HEK293 (cell line): ENCODE results near the gene CD99L2.

Experiments
- CTCF ChIA-PET: fragments of 350-600 bp; formaldehyde crosslinking; extraction: SDS; loops from one replicate; lab custom pipeline; 2021; ENCODE audit warnings: antibody characterized with exemption; lab: Yijun Ruan, JAX
- POLR2A ChIA-PET: fragments of 300-600 bp; formaldehyde crosslinking; extraction: SDS; loops from one replicate; lab custom pipeline; 2020; ENCODE audit warnings: antibody characterized with exemption, inconsistent platforms; lab: Yijun Ruan, JAX
- H3K27ac ChIP-seq: fragments of 200-500 bp; sonication (Bioruptor generic); 2 replicates; pipeline ENCODE4 v1.5.1; 2014; ENCODE audit warnings: low read depth, low read length, control low read depth, inconsistent platforms; ENCODE audit errors: extremely low read depth
- H3K36me3 ChIP-seq, 2 experiments: fragments of 200-500 bp in 1 of 2; sonication (Bioruptor generic) in 1 of 2; 1 replicate in 1 of 2; 2 replicates in 1 of 2; pipeline ENCODE4 v1.5.1; 2014 to 2017; ENCODE audit warnings: inconsistent platforms in 2 of 2, low read length in 2 of 2; ENCODE audit not compliant: control insufficient read depth in 2 of 2, insufficient read depth in 1 of 2
- H3K4me1 ChIP-seq: fragments of 200-500 bp; sonication (Bioruptor generic); 2 replicates; pipeline ENCODE4 v1.5.1; 2014; ENCODE audit warnings: mild to moderate bottlenecking, low read length, inconsistent platforms; ENCODE audit not compliant: control insufficient read depth, insufficient read depth
- H3K4me3 ChIP-seq: 2 replicates; pipeline ENCODE4 v1.5.1; 2011; ENCODE audit warnings: low read depth, mild to moderate bottlenecking, control low read depth, low read length, moderate library complexity
- H3K9me3 ChIP-seq: fragments of 200-500 bp; sonication (Bioruptor generic); 2 replicates; pipeline ENCODE4 v1.5.1; 2014; ENCODE audit warnings: low read depth, low read length, inconsistent platforms; ENCODE audit not compliant: control insufficient read depth, insufficient read depth
- SETDB1 ChIP-seq: IDR thresholded peaks from one replicate; pipeline ENCODE4 v1.6.1; 2017; ENCODE audit warnings: mild to moderate bottlenecking, low read length, moderate library complexity, mixed read lengths; ENCODE audit not compliant: insufficient read length
- ZBTB11 ChIP-seq: fragments of 450-650 bp; formaldehyde crosslinking; conservative IDR thresholded peaks from 2 replicates; pipeline ENCODE4 v1.5.1; 2016; ENCODE audit warnings: low read depth, missing biosample characterization, missing genetic modification characterization
- ZFHX2 ChIP-seq: fragments of 450-650 bp; formaldehyde crosslinking; conservative IDR thresholded peaks from 2 replicates; pipeline ENCODE4 v1.5.1; 2016; ENCODE audit warnings: missing biosample characterization, missing genetic modification characterization
- ZFP69B ChIP-seq: fragments of 450-650 bp; formaldehyde crosslinking; IDR thresholded peaks from 2 replicates; pipeline ENCODE4 v1.5.1; 2016; ENCODE audit warnings: missing biosample characterization, missing genetic modification characterization
- ZNF121 ChIP-seq: fragments of 450-650 bp; formaldehyde crosslinking; IDR thresholded peaks from 2 replicates; pipeline ENCODE4 v1.5.1; 2016; ENCODE audit warnings: missing biosample characterization, missing genetic modification characterization
- ZNF146 ChIP-seq: fragments of 450-650 bp; formaldehyde crosslinking; IDR thresholded peaks from 2 replicates; pipeline ENCODE4 v1.5.1; 2016; ENCODE audit warnings: missing biosample characterization, missing genetic modification characterization
- ZNF302 ChIP-seq: fragments of 450-650 bp; formaldehyde crosslinking; IDR thresholded peaks from 2 replicates; pipeline ENCODE4 v1.5.1; 2016; ENCODE audit warnings: missing biosample characterization, missing genetic modification characterization, low read depth
- ZNF350 ChIP-seq: fragments of 450-650 bp; formaldehyde crosslinking; IDR thresholded peaks from 2 replicates; pipeline ENCODE4 v1.5.0; 2017; ENCODE audit warnings: missing biosample characterization, mild to moderate bottlenecking, missing genetic modification characterization
- ZNF580 ChIP-seq: fragments of 450-650 bp; formaldehyde crosslinking; IDR thresholded peaks from 2 replicates; pipeline ENCODE4 v1.5.1; 2016; ENCODE audit warnings: missing biosample characterization, missing genetic modification characterization
- ZNF585B ChIP-seq: fragments of 450-650 bp; formaldehyde crosslinking; IDR thresholded peaks from 2 replicates; pipeline ENCODE4 v1.5.1; 2016; ENCODE audit warnings: missing biosample characterization, missing genetic modification characterization

Gene CD99L2

DNA sequence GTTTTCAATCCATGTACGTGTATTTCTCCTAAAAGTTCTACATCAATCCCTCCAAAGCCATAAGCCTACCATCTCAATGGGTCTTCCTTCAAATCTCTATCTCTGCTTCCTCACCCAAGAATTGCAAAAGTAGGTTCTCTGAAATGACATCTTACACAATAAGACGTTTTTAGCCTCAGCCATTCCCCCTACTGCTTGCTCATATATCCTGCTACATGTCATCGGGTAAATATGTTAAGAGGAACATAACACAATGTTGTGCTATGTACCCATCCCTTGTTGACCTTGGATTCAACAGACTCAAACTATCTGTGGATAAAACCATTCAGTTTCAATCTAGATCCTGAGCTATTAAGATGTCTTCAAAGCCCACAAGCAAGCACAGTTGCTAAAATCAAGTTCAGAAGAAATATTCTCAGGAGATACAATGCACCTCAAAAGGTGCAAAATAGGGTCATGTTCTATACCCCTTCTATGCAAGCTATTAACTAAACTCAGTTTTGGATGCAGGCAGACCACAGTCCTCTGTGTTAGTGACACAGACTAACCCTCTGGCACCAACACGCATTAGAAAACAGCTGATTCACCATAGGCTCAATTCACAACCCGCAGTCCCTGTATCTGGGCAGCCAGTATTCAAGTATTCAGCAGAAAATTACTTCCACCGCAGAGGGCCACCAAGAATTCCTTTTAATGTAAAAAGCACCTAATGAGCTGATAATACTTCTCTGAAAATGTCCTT lies 56.8 kb downstream of the CD99L2 start:
- ChIA-PET CTCF (interaction anchor here (0.8 to 1.1 kb wide), 2 partner anchors 69 to 91 kb away, joined by 3 to 4 read pairs; no protein-coding TSS in a partner anchor), POLR2A (no interaction called here)
- H3K4me1 ChIP-seq = no peaks in the 10 kb centered on the region
- no peak overlapping the region for H3K4me3 ChIP-seq
- H3K9me3 ChIP-seq = no peaks in the 10 kb centered on the region
- no peak for TF ChIP-seq ZFP69B (tag by site-specific recombination)
- H3K36me3 ChIP-seq = no peaks in the 10 kb centered on the region
- no peak overlapping the region for H3K27ac ChIP-seq

- Histone ChIP-seq H3K4me1 (no peaks in the 10 kb centered on the region), H3K4me3 (no peak overlapping the region), H3K9me3 (no peaks in the 10 kb centered on the region), H3K27ac (no peak overlapping the region), H3K36me3 (no peaks in the 10 kb centered on the region)
- CTCF ChIA-PET = interaction anchor here (0.5 kb wide), 1 partner anchor 10 kb away, joined by 3 read pairs; no protein-coding TSS in a partner anchor
- TF ChIP-seq ZFHX2 (tag by site-specific recombination) = no peak
- TF ChIP-seq ZNF580 (tag by site-specific recombination) = no peak
- TF ChIP-seq ZBTB11 (tag by site-specific recombination) = no peak
- POLR2A ChIA-PET = interaction anchor here (0.7 kb wide), 1 partner anchor 32 kb away, joined by 3 read pairs; no protein-coding TSS in a partner anchor
Observed at GRCh38 chrX:150837845-150838244, 60.6 kb downstream of the CD99L2 start.

DNA sequence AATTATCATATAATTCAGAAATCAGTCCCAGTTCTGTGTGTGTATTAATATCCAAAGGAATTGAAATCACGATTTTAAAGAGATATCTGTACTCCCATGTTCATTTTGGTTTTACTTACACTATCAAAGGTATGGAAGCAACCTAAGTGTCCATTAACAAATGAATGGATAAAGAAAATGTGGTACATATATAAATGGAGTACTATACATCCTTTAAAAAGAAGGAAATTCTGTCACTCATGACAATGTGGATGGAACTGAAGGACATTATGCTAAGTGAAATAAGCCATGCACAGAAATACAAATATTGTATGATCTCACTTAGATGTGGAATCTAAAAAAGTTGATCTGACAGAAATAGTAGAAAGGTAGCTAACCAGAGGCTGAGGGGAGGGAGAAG lies 63.8 kb downstream of the CD99L2 start:
- peak; percentile 63; the same call in 1 of the 2 replicates for TF ChIP-seq ZNF146 (tag by site-specific recombination)
- no peak for TF ChIP-seq ZNF121
- no peak for TF ChIP-seq ZNF302 (tag by site-specific recombination)
- no peak for TF ChIP-seq ZNF350 (tag by site-specific recombination)
- Histone ChIP-seq H3K36me3 (no peaks in the 10 kb centered on the region), H3K9me3 (no peaks in the 10 kb centered on the region), H3K4me3 (no peak overlapping the region), H3K27ac (no peak overlapping the region), H3K4me1 (no peaks in the 10 kb centered on the region)
- ChIA-PET POLR2A (no interaction called here), CTCF (no interaction called here)

DNA sequence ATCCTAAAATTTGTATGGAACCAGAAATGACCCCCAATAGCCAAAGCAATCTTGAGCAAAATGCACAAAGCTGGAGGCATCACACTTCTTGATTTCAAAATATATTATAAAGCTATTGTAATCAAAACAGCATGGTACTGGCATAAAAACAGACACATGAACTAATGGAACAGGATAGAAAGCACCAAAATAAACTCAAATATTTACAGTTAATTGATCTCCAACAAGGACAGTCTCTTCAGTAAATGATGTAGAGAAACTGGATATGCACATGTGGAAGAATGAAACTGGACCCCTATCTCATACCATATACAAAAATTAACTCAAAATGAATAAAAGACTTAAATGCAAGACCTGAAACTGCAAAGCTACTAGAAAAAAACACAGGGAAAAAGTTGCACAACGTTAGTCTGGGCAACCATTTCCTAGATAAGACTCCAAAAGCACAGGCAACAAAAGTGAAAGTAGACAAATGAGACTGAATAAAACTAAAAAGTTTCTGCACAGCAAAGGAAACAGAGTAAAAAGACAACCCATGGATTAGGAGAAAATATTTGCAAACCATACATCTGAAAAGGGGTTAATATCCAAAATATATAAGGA lies 64.9 kb downstream of the CD99L2 start:
- Histone ChIP-seq H3K36me3 (peaks cover 0 to 3% of the 10 kb centered on the region in 2 experiments; a peak in 1 of 3 replicates), H3K9me3 (no peaks in the 10 kb centered on the region), H3K4me1 (no peaks in the 10 kb centered on the region), H3K27ac (no peak overlapping the region), H3K4me3 (no peak overlapping the region)
- CTCF ChIA-PET = interaction anchor here (1.1 kb wide), 1 partner anchor 10 kb away, joined by 3 read pairs; no protein-coding TSS in a partner anchor
- POLR2A ChIA-PET = no interaction called here
- TF ChIP-seq SETDB1 (peak; percentile 28), ZNF585B (tag by site-specific recombination) (no peak)
